Measurements from ENCODE around the gene GNA15.
A peak's percentile ranks its signal among the peaks of the same experiment; 100 is the strongest.
"Not testable (repeated sequence)": the region's sequence is repeated elsewhere in the genome, so short reads cannot be mapped to it uniquely, and the experiment has no call there.

The GNA15 gene

GRCh38 chr19:3176715-3177501 is 41.1 kb downstream of the GNA15 start:
- peak; percentile 37 for DNase-seq

DNA sequence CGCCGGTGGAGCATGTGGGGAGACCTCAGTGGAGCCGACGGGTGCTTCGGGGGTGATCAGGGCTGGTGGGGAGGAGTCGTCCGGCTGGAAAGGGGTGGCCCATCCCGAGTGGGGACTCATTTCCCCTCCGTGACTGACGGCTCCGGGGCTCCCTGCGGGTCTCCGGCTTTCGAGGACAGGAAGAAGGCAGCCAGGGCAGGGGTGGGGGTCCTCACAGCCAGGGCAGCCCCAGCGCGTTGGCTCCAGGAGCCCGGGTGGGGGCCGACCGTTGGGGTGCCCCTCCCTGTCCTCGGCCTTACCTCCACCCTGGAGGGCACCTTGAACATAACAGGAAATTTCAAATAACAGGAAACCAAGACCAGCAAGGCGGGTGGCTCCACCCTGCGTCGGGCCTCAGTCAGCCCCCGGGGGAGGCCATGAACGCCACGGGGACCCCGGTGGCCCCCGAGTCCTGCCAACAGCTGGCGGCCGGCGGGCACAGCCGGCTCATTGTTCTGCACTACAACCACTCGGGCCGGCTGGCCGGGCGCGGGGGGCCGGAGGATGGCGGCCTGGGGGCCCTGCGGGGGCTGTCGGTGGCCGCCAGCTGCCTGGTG is 42.6 kb downstream of the GNA15 start, which contains the start of gene S1PR4:
Gene S1PR4 (plus strand): TSS at position 393 of the 596 bp plus-strand sequence. CDS start 24 bp downstream, at position 417.
- no peak for DNase-seq

DNA sequence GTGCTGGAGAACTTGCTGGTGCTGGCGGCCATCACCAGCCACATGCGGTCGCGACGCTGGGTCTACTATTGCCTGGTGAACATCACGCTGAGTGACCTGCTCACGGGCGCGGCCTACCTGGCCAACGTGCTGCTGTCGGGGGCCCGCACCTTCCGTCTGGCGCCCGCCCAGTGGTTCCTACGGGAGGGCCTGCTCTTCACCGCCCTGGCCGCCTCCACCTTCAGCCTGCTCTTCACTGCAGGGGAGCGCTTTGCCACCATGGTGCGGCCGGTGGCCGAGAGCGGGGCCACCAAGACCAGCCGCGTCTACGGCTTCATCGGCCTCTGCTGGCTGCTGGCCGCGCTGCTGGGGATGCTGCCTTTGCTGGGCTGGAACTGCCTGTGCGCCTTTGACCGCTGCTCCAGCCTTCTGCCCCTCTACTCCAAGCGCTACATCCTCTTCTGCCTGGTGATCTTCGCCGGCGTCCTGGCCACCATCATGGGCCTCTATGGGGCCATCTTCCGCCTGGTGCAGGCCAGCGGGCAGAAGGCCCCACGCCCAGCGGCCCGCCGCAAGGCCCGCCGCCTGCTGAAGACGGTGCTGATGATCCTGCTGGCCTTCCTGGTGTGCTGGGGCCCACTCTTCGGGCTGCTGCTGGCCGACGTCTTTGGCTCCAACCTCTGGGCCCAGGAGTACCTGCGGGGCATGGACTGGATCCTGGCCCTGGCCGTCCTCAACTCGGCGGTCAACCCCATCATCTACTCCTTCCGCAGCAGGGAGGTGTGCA is 43.3 kb downstream of the GNA15 start:
- DNase-seq, result no peak

DNA sequence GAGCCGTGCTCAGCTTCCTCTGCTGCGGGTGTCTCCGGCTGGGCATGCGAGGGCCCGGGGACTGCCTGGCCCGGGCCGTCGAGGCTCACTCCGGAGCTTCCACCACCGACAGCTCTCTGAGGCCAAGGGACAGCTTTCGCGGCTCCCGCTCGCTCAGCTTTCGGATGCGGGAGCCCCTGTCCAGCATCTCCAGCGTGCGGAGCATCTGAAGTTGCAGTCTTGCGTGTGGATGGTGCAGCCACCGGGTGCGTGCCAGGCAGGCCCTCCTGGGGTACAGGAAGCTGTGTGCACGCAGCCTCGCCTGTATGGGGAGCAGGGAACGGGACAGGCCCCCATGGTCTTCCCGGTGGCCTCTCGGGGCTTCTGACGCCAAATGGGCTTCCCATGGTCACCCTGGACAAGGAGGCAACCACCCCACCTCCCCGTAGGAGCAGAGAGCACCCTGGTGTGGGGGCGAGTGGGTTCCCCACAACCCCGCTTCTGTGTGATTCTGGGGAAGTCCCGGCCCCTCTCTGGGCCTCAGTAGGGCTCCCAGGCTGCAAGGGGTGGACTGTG is 44.0 kb downstream of the GNA15 start:
- DNase-seq, result no peak

- DNase-seq, result no peak
Observed at GRCh38 chr19:3183721-3184641, 48.1 kb downstream of the GNA15 start.

- peak; percentile 71 for DNase-seq
Observed at GRCh38 chr19:3184847-3185460, 49.1 kb downstream of the GNA15 start.

DNA sequence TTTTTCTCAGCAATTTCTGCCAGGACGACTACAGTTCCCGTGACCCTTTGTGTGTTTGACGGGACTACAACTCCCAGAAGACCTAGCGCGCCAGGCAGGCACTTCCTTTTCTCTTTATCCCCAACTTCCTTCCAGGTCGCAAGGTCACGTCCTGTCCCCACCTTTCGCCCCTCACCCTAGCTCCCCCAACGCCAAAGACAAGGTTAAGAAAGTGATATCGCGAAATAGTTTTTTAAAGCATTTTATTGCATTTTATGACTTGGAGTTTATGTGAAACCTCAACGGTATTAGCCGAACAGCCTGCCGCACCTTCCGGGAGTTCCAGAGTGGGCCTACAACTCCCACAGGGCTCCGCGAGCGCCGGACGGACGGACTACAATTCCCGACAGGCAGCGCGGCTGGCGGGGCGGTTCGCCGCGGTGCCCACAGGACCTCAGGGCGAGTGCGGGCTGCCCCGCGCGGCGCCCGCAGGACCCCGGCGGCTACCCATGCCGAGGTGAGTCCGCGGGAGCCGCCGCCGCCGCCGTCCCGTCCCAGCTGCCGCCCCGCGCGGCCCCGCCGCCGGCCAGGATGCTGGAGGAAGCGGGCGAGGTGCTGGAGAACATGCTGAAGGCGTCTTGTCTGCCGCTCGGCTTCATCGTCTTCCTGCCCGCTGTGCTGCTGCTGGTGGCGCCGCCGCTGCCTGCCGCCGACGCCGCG is 49.8 kb downstream of the GNA15 start, which contains the start of gene NCLN:
Gene NCLN (plus strand): TSS at position 470 of the 699 bp plus-strand sequence. CDS start 101 bp downstream, at position 571.
- DNase-seq, result peak; percentile 94

GRCh38 chr19:3186160-3186688 is 50.4 kb downstream of the GNA15 start:
- DNase-seq, result no peak

DNA sequence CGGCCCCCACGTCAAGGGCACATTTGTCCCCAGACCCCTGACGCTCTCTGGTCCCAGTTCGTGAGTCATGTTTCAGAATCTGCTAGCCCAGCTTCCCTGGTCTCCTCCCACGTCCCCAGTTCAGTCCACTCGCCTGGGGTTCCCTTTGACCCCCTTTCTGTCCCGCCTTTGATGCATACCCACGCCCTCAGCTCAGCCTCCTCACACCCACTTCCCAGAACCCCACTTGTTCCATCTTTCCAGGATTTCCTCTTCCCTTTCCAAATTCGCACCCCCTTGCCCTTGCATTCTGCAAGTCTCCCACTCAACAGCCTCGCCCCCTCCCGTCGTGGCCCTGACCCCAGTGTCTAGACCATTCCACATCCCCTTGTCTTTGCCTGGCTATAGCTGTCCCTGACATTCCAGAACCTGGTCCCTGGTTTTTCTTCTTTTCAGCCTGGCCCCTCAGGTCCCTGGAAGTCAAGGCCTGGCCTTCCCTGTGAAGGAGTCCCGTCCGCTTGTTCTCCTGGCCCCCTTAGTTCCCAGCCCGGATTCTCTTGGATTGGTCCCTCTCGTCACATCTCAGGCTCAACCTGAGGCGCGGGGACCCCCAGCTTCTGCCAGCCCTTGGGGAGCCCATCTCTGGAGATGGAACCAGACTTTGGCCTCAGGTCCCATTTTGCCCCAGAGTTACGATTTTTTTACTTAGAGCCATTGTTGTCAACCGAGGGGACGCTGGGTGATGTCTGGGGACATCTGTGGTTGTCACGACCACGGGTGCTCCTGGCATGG is 51.2 kb downstream of the GNA15 start:
- no peak for DNase-seq

DNA sequence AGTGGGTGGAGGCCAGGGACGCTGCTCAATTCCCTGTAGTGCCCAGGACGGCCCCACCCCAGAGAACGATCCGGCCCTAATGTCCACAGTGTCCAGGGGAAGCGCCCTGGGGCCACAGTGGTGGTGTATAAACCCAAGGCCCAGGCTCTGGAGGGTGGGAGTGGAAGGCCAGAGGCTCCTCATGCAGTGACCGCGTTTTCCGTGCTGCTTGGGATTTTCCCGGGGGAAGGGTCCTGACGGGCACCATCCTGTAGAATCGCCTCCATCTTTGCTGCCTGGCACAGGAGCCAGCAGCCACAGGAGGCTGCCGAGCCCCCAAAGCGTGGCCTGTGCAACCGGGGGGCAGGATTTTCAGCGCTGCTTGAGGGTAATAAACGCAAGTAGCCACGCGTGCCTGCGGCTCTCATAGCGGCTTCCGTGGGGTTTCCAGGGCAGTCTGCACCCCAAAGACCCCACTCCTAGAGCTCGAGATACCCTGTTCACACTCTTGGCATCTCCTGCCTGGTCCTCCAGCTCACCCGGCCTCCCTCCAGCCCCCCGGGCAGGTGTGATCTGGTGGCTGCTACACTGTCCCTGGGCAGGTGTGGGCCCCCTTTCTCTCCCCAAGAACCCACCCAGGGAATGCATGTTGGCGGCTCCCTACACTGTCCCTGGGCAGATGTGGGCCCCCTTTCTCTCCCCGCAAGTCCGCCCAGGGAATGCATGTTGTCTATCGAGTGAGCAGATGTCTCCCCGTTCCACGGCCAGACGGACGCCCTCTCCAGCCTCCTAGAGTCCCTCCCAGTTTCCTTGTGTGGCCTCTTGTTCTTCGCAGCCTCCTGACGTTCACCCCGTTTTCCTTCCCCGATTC is 52.1 kb downstream of the GNA15 start:
- DNase-seq, result no peak

GRCh38 chr19:3188627-3189596 is 53.1 kb downstream of the GNA15 start:
- DNase-seq, result no peak

DNA sequence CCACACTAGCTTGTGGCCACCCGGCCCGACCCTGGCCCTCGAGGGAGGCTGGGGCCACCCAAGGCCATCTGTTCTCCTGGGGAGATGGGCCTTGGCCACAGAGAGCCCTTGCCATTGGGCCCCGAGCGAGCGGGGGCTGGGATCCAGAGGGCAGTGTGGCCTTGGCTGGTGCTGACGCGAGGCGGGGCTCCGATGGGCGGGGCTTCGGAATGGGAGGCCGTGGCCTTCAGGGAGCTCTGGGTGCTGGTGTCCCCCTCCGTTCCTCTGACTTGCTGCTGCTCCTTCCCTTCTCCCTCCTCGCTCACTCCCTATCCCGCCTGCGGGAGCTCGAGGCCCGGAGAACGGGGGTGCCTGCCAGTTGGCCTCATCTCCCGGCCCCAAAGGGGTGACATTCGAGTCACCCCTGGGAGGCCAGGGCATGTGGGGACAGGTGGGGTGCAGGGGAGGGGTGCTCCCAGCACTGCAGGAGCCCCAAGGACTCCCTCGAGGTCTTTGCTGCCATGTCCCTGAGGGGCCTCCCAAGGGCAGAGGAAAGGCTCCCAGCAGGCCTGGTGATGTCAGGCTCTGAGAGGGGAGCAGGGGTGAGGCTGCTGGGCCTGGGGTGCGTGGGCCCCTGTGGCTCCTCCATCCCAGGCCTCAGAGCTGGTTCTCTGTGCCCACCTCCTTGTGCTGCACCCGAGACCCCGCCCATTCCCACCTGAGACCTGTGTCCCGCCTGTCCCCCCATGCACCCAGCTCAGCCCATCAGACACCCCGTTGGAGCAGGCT is 54.1 kb downstream of the GNA15 start:
- DNase-seq, result no peak

DNA sequence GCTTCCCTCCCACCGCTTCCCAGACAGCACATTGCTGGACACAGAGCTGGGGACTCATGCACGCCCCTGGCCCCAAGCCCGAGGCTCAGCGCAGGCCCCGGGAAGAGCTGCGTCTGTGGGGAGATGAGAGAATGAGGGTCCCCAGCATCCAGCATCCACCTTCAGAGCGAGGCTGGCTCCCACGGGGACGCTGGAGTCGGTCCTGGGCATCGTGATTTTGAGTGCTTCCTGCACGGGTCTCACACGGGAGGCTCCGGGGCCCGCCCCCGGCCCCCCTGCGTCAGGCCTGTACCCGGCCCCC is 54.6 kb downstream of the GNA15 start:
- no peak for DNase-seq

DNA sequence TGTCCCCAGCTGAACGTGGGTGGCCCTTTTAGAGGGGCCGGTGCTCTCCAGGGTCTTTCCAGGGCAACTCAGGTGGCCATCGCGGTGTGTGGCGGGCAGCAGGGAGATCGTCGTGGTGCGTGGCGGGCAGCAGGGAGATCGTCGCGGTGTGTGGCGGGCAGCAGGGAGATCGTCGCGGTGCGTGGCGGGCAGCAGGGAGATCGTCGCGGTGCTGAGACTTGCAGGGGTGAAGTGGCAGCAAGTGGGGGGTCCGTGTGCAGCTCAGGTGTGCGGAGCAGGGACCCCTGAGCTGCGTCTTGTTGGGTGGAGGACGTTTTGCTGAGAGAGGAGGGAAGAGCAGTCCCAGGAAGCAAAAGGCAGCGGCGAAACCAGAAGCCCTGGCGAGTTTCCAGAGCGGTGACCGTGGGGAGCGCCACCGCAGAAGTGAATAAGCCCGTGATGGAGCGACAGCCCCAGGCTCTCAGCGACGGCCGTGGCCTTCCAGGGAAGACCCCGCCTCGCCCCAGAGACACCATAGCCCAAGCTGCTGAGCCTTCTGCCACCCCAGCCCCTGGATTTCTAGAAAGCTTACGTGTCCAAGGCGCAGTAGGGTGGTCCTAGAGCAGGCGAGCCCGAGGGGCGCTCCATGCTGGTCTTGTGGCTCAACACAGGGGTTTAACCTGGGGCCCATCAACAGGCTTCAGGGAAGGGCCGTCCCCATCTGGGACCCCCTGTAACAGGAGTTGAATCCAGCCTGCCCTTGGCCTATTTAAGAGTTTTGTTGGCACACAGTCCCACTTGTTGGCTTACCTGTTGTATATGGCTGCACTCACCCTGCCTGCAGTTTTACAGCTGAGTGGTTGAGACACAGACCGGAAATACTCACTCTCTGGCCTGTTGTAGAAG is 55.3 kb downstream of the GNA15 start:
- no peak for DNase-seq

DNA sequence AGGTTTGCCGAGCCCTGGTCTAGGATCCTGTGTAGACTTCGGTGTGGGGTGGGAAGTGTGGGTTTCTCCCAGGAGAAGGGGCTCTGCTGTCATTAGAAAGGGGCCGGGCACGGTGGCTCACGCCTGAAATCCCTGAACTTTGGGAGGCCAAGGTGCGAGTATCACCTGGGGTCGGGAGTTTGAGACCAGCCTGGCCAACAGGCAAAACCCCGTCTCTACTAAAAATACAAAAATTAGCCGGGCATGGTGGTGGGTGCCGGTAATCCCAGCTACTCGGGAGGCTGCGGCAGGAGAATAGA is 55.9 kb downstream of the GNA15 start:
- DNase-seq, result not testable (repeated sequence)

DNA sequence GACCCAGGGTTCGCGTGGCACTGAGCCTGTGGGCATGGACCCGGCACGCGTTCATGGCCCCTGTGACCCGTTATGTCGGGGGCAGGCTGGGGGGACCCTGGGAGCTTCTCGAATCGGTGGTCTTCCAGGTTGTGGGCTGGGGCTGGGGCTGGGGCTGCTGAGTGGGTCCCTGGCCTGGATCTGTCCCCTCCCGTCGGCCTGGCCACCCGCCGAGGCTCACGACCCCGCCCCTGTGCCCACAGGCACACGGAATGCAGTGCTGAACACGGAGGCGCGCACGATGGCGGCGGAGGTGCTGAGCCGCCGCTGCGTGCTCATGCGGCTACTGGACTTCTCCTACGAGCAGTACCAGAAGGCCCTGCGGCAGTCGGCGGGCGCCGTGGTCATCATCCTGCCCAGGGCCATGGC is 56.4 kb downstream of the GNA15 start:
- no peak for DNase-seq
